Stimulated activated CD8-positive, alpha-beta memory T cell treated with anti-CD3 and anti-CD28 coated beads, Interleukin-15, amount 100 ng/mL, for 48 hours (primary cell): ENCODE data around the gene ANKDD1B.
A peak's percentile ranks its signal among the peaks of the same experiment; 100 is the strongest.
"Not testable (repeated sequence)": the region's sequence is repeated elsewhere in the genome, so short reads cannot be mapped to it uniquely, and the experiment has no call there.

Source experiments
- DNase-seq, 2 donors: peaks; one replicate each; pipeline ENCODE4 v3.0.0-alpha.2; 2020; ENCODE audit warnings: low read depth in 2 of 2

Gene ANKDD1B

GRCh38 chr5:75660678-75661465 is 49.6 kb downstream of the ANKDD1B start:
- DNase-seq = no peak

- no peak for DNase-seq
These were observed 50.8 kb downstream of the ANKDD1B start for GRCh38 chr5:75662061-75662460.

- no peak for DNase-seq
These were observed 52.5 kb downstream of the ANKDD1B start for GRCh38 chr5:75663579-75664284.

GRCh38 chr5:75664979-75665378 is 53.7 kb downstream of the ANKDD1B start:
- DNase-seq = no peak

GRCh38 chr5:75666801-75667200 is 55.5 kb downstream of the ANKDD1B start:
- no peak for DNase-seq

GRCh38 chr5:75667586-75667985 is 56.3 kb downstream of the ANKDD1B start:
- no peak for DNase-seq

- DNase-seq = no peak
These were observed 57.2 kb downstream of the ANKDD1B start for GRCh38 chr5:75668445-75668844.

- peak; percentile 57 to 70 for DNase-seq
These were observed 57.9 kb downstream of the ANKDD1B start for GRCh38 chr5:75668977-75669689.

- DNase-seq = no peak
These were observed 59.3 kb downstream of the ANKDD1B start for GRCh38 chr5:75670577-75670976.

- DNase-seq = no peak
These were observed 60.3 kb downstream of the ANKDD1B start for GRCh38 chr5:75671506-75671905.

GRCh38 chr5:75672616-75673015 is 61.4 kb downstream of the ANKDD1B start:
- DNase-seq = no peak

GRCh38 chr5:75675783-75676182 is 64.5 kb downstream of the ANKDD1B start:
- DNase-seq = no peak

GRCh38 chr5:75677607-75678006 is 66.4 kb downstream of the ANKDD1B start:
- DNase-seq = no peak

GRCh38 chr5:75678155-75678554 is 66.9 kb downstream of the ANKDD1B start:
- DNase-seq = no peak

GRCh38 chr5:75681125-75681830 is 70.0 kb downstream of the ANKDD1B start:
- DNase-seq = no peak

GRCh38 chr5:75685141-75685540 is 73.9 kb downstream of the ANKDD1B start:
- no peak for DNase-seq

- no peak for DNase-seq
These were observed 75.2 kb downstream of the ANKDD1B start for GRCh38 chr5:75686480-75686879.

GRCh38 chr5:75690669-75691068 is 79.4 kb downstream of the ANKDD1B start:
- no peak for DNase-seq

GRCh38 chr5:75694781-75695180 is 83.5 kb downstream of the ANKDD1B start:
- DNase-seq = no peak

- not testable (repeated sequence) for DNase-seq
These were observed 84.5 kb downstream of the ANKDD1B start for GRCh38 chr5:75695472-75696351.

- no peak for DNase-seq
These were observed 90.6 kb downstream of the ANKDD1B start for GRCh38 chr5:75701856-75702255.
